OCI-LY7 (cell line): ENCODE data around the gene IQCH. TPM values are rescaled to one million over a fixed set of nuclear protein-coding genes. Genes with fewer than 3 reads are reported as not detected.

Source experiments
- total RNA-seq, 2 experiments: library from RNA; depleted of rRNA in 1 of 2; stranded (reverse); fragments of >200 nt in 1 of 2; shearing (Covaris generic) in 1 of 2; gene quantifications; 2 replicates each; pipeline ENCODE4 v1.2.3, GENCODE V29; 2014 to 2022

IQCH gene
- total RNA-seq, 2 experiments from 2014 or later: 3.9 to 5.8 TPM

Other genes with a start within 250 kb of the IQCH start
- 32.8 and 41.2 TPM in 2 replicates for gene SMAD3, start 189.2 kb upstream of the IQCH start, total RNA-seq (2014; rRNA removed; shearing (Covaris generic))
- gene SMAD3, start 189.2 kb upstream of the IQCH start, total RNA-seq (2022): 77.8 and 84.5 TPM in 2 replicates
- 31.0 and 36.2 TPM in 2 replicates for gene AAGAB, start 125 bp upstream of the IQCH start, total RNA-seq (2014; rRNA removed; shearing (Covaris generic))
- gene AAGAB, start 125 bp upstream of the IQCH start, total RNA-seq (2022): 39.7 and 39.9 TPM in 2 replicates